ENCODE data around the gene ATG7.

ATG7 gene

DNA sequence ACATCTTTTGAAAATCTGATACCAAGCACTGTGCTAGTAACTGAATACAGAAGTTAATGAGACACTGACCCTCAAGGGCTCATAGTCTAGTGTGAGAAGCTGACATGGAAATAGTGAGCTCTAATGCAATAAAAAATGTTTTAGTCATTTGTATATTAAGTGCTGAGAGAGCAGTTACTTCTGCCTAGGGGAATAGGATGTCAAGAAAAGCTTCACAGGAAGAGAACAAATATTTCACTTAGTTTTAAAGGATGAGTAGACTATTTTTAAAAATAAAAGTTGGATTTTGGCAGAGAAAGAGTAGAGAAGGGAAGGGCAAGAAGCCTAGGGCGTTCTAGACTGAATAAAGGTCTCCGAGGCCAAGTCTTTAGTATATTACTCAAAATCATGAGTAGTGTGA is 158.4 kb downstream of the ATG7 start:
- H3K9me2 ChIP-seq (replicated peaks; ENCODE audit: insufficient read depth, low read length), result no peaks in the 10 kb centered on the region
- H3K27me3 ChIP-seq (replicated peaks; ENCODE audit: insufficient read depth, low read length), result no peaks in the 10 kb centered on the region
- no peaks in the 10 kb centered on the region for H3K79me2 ChIP-seq (ENCODE audit: low read length)
- no peaks in the 10 kb centered on the region for H3K36me3 ChIP-seq (replicated peaks; ENCODE audit: insufficient read depth, low read length)
- H3K27ac ChIP-seq (ENCODE audit: low read length), result no peak overlapping the region
- H3K9me3 ChIP-seq (replicated peaks; ENCODE audit: insufficient read depth, low read length), result no peaks in the 10 kb centered on the region
- no peaks in the 10 kb centered on the region for H4K20me1 ChIP-seq (ENCODE audit: insufficient read depth, low read length)
- H2AFZ ChIP-seq (ENCODE audit: low read length), result no peak overlapping the region
- TF ChIP-seq EZH2 (optimal IDR thresholded peaks at IDR 0.05; ENCODE audit: low read depth, low read length), result no peak
- TF ChIP-seq EZH2phosphoT487 (IDR thresholded peaks at IDR 0.05; ENCODE audit: low read length), result no peak
- TF ChIP-seq, protein P1, sequence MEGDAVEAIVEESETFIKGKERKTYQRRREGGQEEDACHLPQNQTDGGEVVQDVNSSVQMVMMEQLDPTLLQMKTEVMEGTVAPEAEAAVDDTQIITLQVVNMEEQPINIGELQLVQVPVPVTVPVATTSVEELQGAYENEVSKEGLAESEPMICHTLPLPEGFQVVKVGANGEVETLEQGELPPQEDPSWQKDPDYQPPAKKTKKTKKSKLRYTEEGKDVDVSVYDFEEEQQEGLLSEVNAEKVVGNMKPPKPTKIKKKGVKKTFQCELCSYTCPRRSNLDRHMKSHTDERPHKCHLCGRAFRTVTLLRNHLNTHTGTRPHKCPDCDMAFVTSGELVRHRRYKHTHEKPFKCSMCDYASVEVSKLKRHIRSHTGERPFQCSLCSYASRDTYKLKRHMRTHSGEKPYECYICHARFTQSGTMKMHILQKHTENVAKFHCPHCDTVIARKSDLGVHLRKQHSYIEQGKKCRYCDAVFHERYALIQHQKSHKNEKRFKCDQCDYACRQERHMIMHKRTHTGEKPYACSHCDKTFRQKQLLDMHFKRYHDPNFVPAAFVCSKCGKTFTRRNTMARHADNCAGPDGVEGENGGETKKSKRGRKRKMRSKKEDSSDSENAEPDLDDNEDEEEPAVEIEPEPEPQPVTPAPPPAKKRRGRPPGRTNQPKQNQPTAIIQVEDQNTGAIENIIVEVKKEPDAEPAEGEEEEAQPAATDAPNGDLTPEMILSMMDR (IDR thresholded peaks at IDR 0.05; ENCODE audit: low read length), result no peak
- H3K4me3 ChIP-seq (ENCODE audit: low read length), result no peak overlapping the region
- no peak for DNase-seq
- H3K9ac ChIP-seq (ENCODE audit: low read length), result no peak overlapping the region
- no peaks in the 10 kb centered on the region for H3F3A ChIP-seq (ENCODE audit: insufficient read depth, low read length)
- H3K4me2 ChIP-seq (ENCODE audit: low read depth, low read length), result no peak overlapping the region
- H3K4me1 ChIP-seq (ENCODE audit: low read length), result no peaks in the 10 kb centered on the region

DNA sequence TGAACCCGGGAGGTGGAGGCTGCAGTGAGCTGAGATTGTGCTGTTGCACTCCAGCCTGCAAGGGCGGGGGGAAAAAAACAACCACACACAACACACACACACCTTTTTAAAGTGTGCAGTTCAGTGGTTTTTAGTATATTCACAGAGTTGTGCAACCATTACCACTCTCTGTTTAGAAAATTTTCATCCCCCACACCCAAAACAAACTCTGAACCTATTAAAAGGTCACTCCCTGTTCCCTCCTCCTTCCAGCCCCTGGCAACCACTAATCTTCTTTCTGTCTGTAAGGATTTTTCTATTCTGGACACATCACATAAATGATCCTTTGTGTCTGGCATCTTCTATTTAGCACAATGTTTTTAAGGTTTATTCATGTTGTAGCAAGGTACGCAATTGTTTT is 159.1 kb downstream of the ATG7 start:
- no peaks in the 10 kb centered on the region for H4K20me1 ChIP-seq (ENCODE audit: insufficient read depth, low read length)
- no peak overlapping the region for H3K4me3 ChIP-seq (ENCODE audit: low read length)
- no peak for DNase-seq
- H3K27me3 ChIP-seq (replicated peaks; ENCODE audit: insufficient read depth, low read length), result no peaks in the 10 kb centered on the region
- H3K27ac ChIP-seq (ENCODE audit: low read length), result no peak overlapping the region
- no peak overlapping the region for H2AFZ ChIP-seq (ENCODE audit: low read length)
- no peak overlapping the region for H3K4me2 ChIP-seq (ENCODE audit: low read depth, low read length)
- H3K36me3 ChIP-seq (replicated peaks; ENCODE audit: insufficient read depth, low read length), result no peaks in the 10 kb centered on the region
- H3K79me2 ChIP-seq (ENCODE audit: low read length), result no peaks in the 10 kb centered on the region
- no peaks in the 10 kb centered on the region for H3K9me2 ChIP-seq (replicated peaks; ENCODE audit: insufficient read depth, low read length)
- no peak overlapping the region for H3K9ac ChIP-seq (ENCODE audit: low read length)
- H3F3A ChIP-seq (ENCODE audit: insufficient read depth, low read length), result no peaks in the 10 kb centered on the region
- H3K9me3 ChIP-seq (replicated peaks; ENCODE audit: insufficient read depth, low read length), result no peaks in the 10 kb centered on the region
- TF ChIP-seq EZH2 (optimal IDR thresholded peaks at IDR 0.05; ENCODE audit: low read depth, low read length) (no peak), EZH2phosphoT487 (IDR thresholded peaks at IDR 0.05; ENCODE audit: low read length) (no peak)
- TF ChIP-seq, protein P1 (IDR thresholded peaks at IDR 0.05; ENCODE audit: low read length), result no peak
- H3K4me1 ChIP-seq (ENCODE audit: low read length), result no peaks in the 10 kb centered on the region

DNA sequence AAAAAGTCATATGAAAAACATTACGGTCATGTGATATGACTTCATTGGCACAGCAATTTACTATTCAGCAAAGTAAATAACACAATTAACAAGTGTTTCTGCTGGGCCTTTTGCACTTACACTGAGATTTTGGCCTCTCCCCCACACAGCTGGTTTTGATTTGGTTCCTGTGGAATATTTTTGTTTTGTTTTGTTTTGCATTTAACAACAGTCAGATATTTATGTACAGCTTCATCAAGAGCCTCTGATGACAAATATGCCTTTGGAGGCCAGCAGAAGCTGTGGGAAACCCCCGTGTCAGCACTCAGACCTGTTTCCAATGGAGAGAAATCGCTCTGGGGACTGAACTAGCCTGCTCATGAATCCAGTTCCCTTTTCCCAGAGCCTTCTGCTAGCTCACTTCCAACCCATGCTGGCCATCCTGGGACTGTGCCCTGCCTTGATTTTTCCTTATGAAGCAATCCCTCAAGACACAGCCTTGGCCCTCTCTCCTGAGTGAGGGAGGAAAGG is 161.9 kb downstream of the ATG7 start:
- no peaks in the 10 kb centered on the region for H3F3A ChIP-seq (ENCODE audit: insufficient read depth, low read length)
- H3K27me3 ChIP-seq (replicated peaks; ENCODE audit: insufficient read depth, low read length), result no peaks in the 10 kb centered on the region
- H2AFZ ChIP-seq (ENCODE audit: low read length), result no peak overlapping the region
- no peak overlapping the region for H3K4me2 ChIP-seq (ENCODE audit: low read depth, low read length)
- H3K79me2 ChIP-seq (ENCODE audit: low read length), result no peaks in the 10 kb centered on the region
- H3K9me2 ChIP-seq (replicated peaks; ENCODE audit: insufficient read depth, low read length), result no peaks in the 10 kb centered on the region
- no peak for DNase-seq
- H3K9ac ChIP-seq (ENCODE audit: low read length), result no peak overlapping the region
- no peak overlapping the region for H3K4me3 ChIP-seq (ENCODE audit: low read length)
- H3K36me3 ChIP-seq (replicated peaks; ENCODE audit: insufficient read depth, low read length), result no peaks in the 10 kb centered on the region
- no peaks in the 10 kb centered on the region for H3K4me1 ChIP-seq (ENCODE audit: low read length)
- no peak overlapping the region for H3K27ac ChIP-seq (ENCODE audit: low read length)
- H4K20me1 ChIP-seq (ENCODE audit: insufficient read depth, low read length), result no peaks in the 10 kb centered on the region
- no peaks in the 10 kb centered on the region for H3K9me3 ChIP-seq (replicated peaks; ENCODE audit: insufficient read depth, low read length)
- TF ChIP-seq, protein P1 (IDR thresholded peaks at IDR 0.05; ENCODE audit: low read length), result no peak
- TF ChIP-seq EZH2 (optimal IDR thresholded peaks at IDR 0.05; ENCODE audit: low read depth, low read length), result no peak
- TF ChIP-seq EZH2phosphoT487 (IDR thresholded peaks at IDR 0.05; ENCODE audit: low read length), result no peak

Measured in MM.1S (cell line).